Aorta (tissue), 5 donors: ENCODE results near the gene INTS4. TPM values are rescaled to one million over a fixed set of nuclear protein-coding genes. Genes with fewer than 3 reads are reported as not detected.

Source experiments
- ATAC-seq: fragments of 200-7000 bp; cut with Tn5 transposase; one replicate; pipeline ENCODE4 v1.9.1; 2022; ENCODE audit warnings: moderate library complexity; ENCODE audit not compliant: low FRiP score
- DNase-seq, 2 donors: peaks; one replicate each; pipeline ENCODE4 v3.0.0-alpha.2; 2020
- H3K27ac ChIP-seq, 2 donors: one replicate each; pipeline ENCODE4 v1.5.1; 2013; ENCODE audit warnings: low read length in 2 of 2, mild to moderate bottlenecking in 2 of 2, moderate library complexity in 2 of 2, control low read depth in 1 of 2, inconsistent platforms in 1 of 2, low read depth in 1 of 2
- H3K27me3 ChIP-seq, 2 donors: one replicate each; pipeline ENCODE4 v1.6.1; 2013; ENCODE audit warnings: control low read depth in 1 of 2, low read length in 1 of 2, mild to moderate bottlenecking in 1 of 2, moderate library complexity in 1 of 2; ENCODE audit not compliant: insufficient read depth in 2 of 2, control insufficient read depth in 1 of 2
- H3K36me3 ChIP-seq, 2 donors: one replicate each; pipeline ENCODE4 v1.6.1; 2013; ENCODE audit warnings: control low read depth in 1 of 2, low read length in 1 of 2, mild to moderate bottlenecking in 1 of 2; ENCODE audit not compliant: insufficient read depth in 2 of 2, control insufficient read depth in 1 of 2
- H3K4me1 ChIP-seq, 2 donors: one replicate each; pipeline ENCODE4 v1.6.1; 2013; ENCODE audit warnings: low read length in 2 of 2, control low read depth in 1 of 2, mild to moderate bottlenecking in 1 of 2, moderate library complexity in 1 of 2; ENCODE audit not compliant: insufficient read depth in 2 of 2, control insufficient read depth in 1 of 2
- H3K4me3 ChIP-seq, 2 donors: one replicate each; pipeline ENCODE4 v1.5.1; 2013; ENCODE audit warnings: low read length in 2 of 2, control low read depth in 1 of 2, mild to moderate bottlenecking in 1 of 2
- H3K9me3 ChIP-seq: one replicate; pipeline ENCODE4 v1.6.1; 2013; ENCODE audit warnings: mild to moderate bottlenecking, low read length; ENCODE audit not compliant: control insufficient read depth
- WGBS, 2 donors: extraction: QIAGEN DNeasy Blood & Tissue Kit; methylation state at CpG; one replicate each; pipeline ENCODE4 v1.1.7; 2013; 5-methylcytosine and 5-hydroxymethylcytosine counted together
- intact Hi-C, 2 donors: fragments of 100-400 bp; cut with DNase I; formaldehyde crosslinking; loops; one replicate each; pipeline versions ENCODE4 v1.14.2 to v1.15.0; 2022
- polyA plus RNA-seq, 2 donors: library from polyadenylated mRNA; stranded (reverse); fragments of 200-250 nt; gene quantifications; one replicate each; pipeline ENCODE4 v1.2.3, GENCODE V29; 2013
- total RNA-seq, 2 donors: library from RNA; stranded (reverse); fragmentation: NEBNext Ultra II Directional; extraction: Animal tissue kit (Norgen Biotek cat#: 25700); gene quantifications; one replicate each; pipeline ENCODE4 v1.2.1, GENCODE V29; 2021
- donor health status: healthy with polysubstance abuse.
- donor health status: Bipolar disorder and iron deficiency.
- donor health status: DM: no; HTN: no; CAD: no.
- donor health status: DM: no; HTN: no; CAD: no.
- donor health status: DM: yes; HTN: yes; CAD: no.

INTS4 gene
- total and polyA plus RNA-seq, 4 donors, result 11.6 to 40.2 (median 31.2) TPM

- 87% methylated on average over 9 of the region's 9 CpGs for WGBS, 2 donors
- DNase-seq (no peak), ATAC-seq (no peak)
Measured at GRCh38 chr11:78037825-78038620, 43.6 kb upstream of the INTS4 start.

GRCh38 chr11:78037056-78037455, 42.6 kb upstream of the INTS4 start:
- no peak overlapping the region for H3K27ac ChIP-seq
- no peaks in the 10 kb centered on the region for H3K27me3 ChIP-seq
- intact Hi-C loops, result no loop called here
- H3K36me3 ChIP-seq, result no peaks in the 10 kb centered on the region
- no peak for DNase-seq
- no peak overlapping the region for H3K4me3 ChIP-seq
- no peaks in the 10 kb centered on the region for H3K4me1 ChIP-seq
- ATAC-seq, result no peak
- 74 to 78% methylated on average over 3 of the region's 3 CpGs for WGBS, 2 donors
- H3K9me3 ChIP-seq, result no peaks in the 10 kb centered on the region

More at GRCh38 chr11:78037825-78038620, 43.6 kb upstream of the INTS4 start:
- H3K4me1 ChIP-seq, result no peaks in the 10 kb centered on the region
- H3K27ac ChIP-seq, result no peak overlapping the region
- H3K36me3 ChIP-seq, result no peaks in the 10 kb centered on the region
- no peaks in the 10 kb centered on the region for H3K27me3 ChIP-seq
- H3K9me3 ChIP-seq, result no peaks in the 10 kb centered on the region
- H3K4me3 ChIP-seq, result no peak overlapping the region
- intact Hi-C loops, result no loop called here

- Histone ChIP-seq H3K9me3 (no peaks in the 10 kb centered on the region), H3K4me1 (no peaks in the 10 kb centered on the region), H3K36me3 (no peaks in the 10 kb centered on the region), H3K4me3 (no peak overlapping the region), H3K27ac (no peak overlapping the region), H3K27me3 (no peaks in the 10 kb centered on the region)
- DNase-seq, result no peak
- 95 to 97% methylated on average over 3 of the region's 3 CpGs for WGBS, 2 donors
- ATAC-seq, result no peak
- intact Hi-C loops, result no loop called here
Measured at GRCh38 chr11:78036313-78036712, 41.8 kb upstream of the INTS4 start.

DNA sequence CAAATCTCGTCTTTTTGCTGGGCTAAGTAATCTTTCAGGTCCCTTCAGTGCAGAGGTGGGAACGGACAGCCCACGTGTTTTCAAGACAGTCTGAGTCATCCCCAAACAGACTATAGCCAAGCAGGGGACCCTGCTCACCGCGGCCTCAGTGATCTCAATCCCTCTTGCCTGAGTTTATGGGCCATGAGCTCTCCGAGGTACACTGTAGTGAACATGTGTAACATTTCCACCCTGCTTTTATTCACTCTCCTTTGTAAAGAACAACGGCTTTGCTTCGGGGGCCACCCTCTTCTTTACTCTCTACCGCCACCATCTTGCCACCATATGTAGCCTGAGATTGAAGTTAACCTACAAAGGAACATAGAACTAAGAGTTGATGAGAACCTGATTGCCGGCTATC, 40.2 kb upstream of the INTS4 start:
- ATAC-seq (no peak), DNase-seq (no peak)
- Histone ChIP-seq H3K4me3 (no peak overlapping the region), H3K27me3 (no peaks in the 10 kb centered on the region), H3K36me3 (no peaks in the 10 kb centered on the region), H3K4me1 (no peaks in the 10 kb centered on the region), H3K9me3 (no peaks in the 10 kb centered on the region), H3K27ac (no peak overlapping the region)
- intact Hi-C loops, result no loop called here
- WGBS, 2 donors, result 80 to 85% methylated on average over 10 of the region's 10 CpGs

DNA sequence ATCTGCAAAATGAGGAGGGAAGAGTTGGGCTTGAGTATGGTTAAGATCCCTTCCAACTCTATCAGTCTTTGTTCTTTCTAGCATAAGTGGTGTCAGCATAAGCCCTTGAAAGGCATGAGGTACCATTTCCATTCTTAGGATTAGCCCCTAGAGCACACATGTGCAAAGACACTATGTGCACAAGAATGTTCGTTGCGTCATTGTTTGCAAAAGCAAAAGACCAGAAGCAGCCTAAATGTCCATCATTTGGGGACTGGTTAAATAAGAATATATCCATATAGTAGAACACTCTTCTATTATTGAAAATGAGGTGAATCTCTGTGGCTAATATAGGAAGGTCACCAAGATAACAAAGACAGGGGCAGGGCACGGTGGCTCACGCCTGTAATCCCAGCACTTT, 38.6 kb upstream of the INTS4 start:
- WGBS, 2 donors, result 73 to 83% methylated on average over 4 of the region's 4 CpGs
- no peak overlapping the region for H3K27ac ChIP-seq

DNA sequence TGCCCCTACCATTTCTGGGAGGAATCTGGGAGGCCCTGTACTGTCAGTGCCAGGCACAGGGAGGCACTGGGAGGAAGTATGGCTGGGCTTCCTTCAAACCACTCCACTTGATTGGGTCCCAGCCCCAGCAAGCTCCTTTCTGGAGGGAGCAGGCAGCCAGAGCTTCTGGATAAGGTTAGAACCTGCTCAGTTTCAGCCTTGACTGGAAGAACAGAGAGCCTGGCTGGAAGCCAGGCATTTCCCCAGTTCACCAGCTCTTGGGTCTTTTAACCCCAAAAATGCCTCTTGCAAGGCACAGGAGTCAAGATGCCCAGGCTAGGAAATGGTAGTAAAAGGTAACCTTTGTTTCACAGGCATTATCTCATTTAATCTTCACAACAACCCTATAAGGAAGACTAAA, 37.6 kb upstream of the INTS4 start:
- H3K27ac ChIP-seq, result no peak overlapping the region
- ATAC-seq (no peak), DNase-seq (no peak)
- H3K4me1 ChIP-seq, result no peaks in the 10 kb centered on the region
- no peaks in the 10 kb centered on the region for H3K27me3 ChIP-seq
- intact Hi-C loops, result no loop called here
- no peaks in the 10 kb centered on the region for H3K36me3 ChIP-seq
- H3K9me3 ChIP-seq, result no peaks in the 10 kb centered on the region
- no peak overlapping the region for H3K4me3 ChIP-seq

More for the DNA sequence above, 38.6 kb upstream of the INTS4 start:
- H3K27me3 ChIP-seq, result no peaks in the 10 kb centered on the region
- no peaks in the 10 kb centered on the region for H3K36me3 ChIP-seq
- DNase-seq, result no peak
- H3K9me3 ChIP-seq, result no peaks in the 10 kb centered on the region
- no peak overlapping the region for H3K4me3 ChIP-seq
- intact Hi-C loops, result no loop called here
- no peaks in the 10 kb centered on the region for H3K4me1 ChIP-seq
- ATAC-seq, result no peak

- 94 to 97% methylated on average over 3 of the region's 3 CpGs for WGBS, 2 donors
- DNase-seq (no peak), ATAC-seq (no peak)
- H3K27me3 ChIP-seq, result no peaks in the 10 kb centered on the region
- no peak overlapping the region for H3K27ac ChIP-seq
- H3K9me3 ChIP-seq, result no peaks in the 10 kb centered on the region
- no peak overlapping the region for H3K4me3 ChIP-seq
- intact Hi-C loops, result no loop called here
- H3K4me1 ChIP-seq, result no peaks in the 10 kb centered on the region
- no peaks in the 10 kb centered on the region for H3K36me3 ChIP-seq
Measured at GRCh38 chr11:78031629-78032028, 37.2 kb upstream of the INTS4 start.

DNA sequence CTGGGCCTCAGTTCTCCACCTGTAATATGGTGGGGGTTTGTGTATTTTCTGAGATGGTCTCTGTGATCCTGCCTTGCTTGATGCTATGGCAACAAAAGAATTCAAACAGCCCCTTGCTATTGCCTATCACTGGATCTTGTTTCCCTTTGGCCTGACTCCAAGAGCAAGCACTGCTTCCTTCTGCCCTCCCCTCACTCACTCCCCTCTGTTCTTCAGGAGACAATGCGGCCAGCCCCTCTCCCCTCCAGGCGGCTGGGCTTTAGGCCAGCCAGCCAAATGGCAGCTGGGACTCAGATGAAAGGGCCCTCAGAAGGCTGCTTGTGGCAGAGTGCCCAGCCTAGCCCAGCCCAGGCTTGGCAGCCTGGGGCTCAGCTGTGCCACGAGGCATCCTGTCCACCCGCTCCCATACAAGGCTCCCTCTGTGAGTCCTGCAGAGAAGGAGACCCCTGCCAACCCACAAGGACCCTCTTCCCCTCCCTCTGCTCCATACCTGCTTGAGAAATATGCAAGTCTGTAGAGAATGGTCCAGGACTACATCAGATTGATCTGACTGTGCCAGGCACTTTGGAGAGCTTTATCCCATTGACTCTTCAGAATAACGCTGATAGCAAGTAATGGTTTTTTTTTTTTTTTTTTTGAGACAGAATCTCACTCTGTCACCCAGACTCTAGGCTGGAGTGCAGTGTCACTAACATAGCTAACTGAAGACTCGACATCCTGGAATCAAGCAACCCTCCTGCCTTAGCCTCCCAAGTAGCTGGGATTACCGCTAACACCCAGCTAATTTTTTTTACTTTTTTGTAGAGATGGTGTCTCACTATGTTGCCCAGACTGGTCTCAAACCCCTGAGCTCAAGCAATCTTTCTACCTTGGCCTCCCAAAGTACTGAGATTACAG, 36.2 kb upstream of the INTS4 start:
- Histone ChIP-seq H3K27ac (no peak overlapping the region), H3K36me3 (no peaks in the 10 kb centered on the region), H3K27me3 (no peaks in the 10 kb centered on the region), H3K4me1 (no peaks in the 10 kb centered on the region), H3K9me3 (no peaks in the 10 kb centered on the region), H3K4me3 (no peak overlapping the region)
- 15 to 17% methylated on average over 7 of the region's 7 CpGs for WGBS, 2 donors
- DNase-seq (peak; percentile 71 to 82), ATAC-seq (peak; percentile 81)
- intact Hi-C loops, result no loop called here
